ENCODE measurements around the gene LRCH1. TPM values are rescaled to one million over a fixed set of nuclear protein-coding genes. Genes with fewer than 3 reads are reported as not detected.

Gene LRCH1
- 9.3 and 10.0 TPM in 2 replicates for total RNA-seq

GRCh38 chr13:46552889-46553520, at the start of gene LRCH1:
Gene LRCH1 (plus strand): TSS chr13:46553170. CDS start chr13:46553397, 227 bp downstream.

DNA sequence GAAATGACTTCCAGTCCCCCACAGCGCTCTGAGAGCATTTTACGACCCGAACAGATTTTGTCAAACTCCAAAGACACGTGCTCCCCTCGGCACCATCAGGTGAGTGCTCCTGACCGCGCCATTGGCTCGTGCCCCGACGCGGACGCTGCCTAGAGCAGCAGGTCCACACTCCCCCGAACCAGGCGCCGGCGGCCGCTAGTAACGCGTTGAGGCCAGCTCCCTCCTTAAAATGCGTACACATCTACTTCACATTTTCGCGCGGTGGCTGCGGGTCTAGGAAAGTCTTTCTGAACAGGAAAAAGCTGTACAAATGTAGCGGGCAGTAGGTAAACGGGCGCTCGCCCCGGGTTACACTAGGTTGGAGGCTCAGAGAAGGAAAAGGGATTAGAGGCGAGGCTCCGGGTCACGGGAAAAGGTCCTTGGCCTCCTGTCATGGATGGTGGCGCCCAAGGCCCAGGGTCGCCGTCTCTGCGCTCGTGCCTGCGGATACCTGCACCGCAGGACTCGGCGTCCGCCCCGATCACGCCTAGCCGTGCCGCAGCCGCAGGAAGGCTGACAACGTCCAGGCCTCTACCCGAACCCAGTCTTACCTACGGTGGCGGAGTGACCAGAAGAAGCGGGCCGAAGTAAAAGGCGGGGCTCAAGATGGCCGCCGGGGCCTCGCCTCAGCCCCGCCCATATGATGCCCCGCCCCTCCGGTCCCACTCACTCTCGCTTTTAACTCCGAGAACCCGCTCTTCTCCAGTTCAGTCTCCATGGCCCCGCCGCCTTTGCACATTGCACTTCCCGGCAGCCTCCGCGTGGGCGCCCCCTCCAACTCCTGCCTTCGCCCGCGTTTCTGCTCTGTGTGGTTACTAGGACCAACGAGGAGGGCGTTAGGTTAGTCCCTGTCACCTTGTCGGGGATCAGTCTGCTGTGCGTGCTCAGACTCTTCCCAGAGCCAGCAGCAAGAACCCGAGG, 243.8 kb downstream of the LRCH1 start, which contains the start of gene ESD:
ESD (minus strand) TSS at position 647 of the 960 bp plus-strand sequence. CDS start 5,748 bp downstream, outside the sequence.

Other genes with a start within 250 kb of the LRCH1 start
- 0.16 and 0.25 TPM in 2 replicates for gene RUBCNL, start 165.9 kb upstream of the LRCH1 start, total RNA-seq
- 93.2 and 110 TPM in 2 replicates for gene ESD, start 244.0 kb downstream of the LRCH1 start, total RNA-seq

Measured in mesangial cell (primary cell).